ENCODE results near the gene SCUBE1.
"Not testable (repeated sequence)": the region's sequence is repeated elsewhere in the genome, so short reads cannot be mapped to it uniquely, and the experiment has no call there.

Gene SCUBE1

GRCh38 chr22:43288378-43288777 is 54.8 kb downstream of the SCUBE1 start:
- no peaks in the 10 kb centered on the region for H4K20me1 ChIP-seq (ENCODE audit: insufficient read depth, low read length, poor library complexity, severe bottlenecking)
- H3K9ac ChIP-seq (ENCODE audit: low read depth, low read length, poor library complexity, severe bottlenecking) = no peak overlapping the region
- TF ChIP-seq CTCF (conservative IDR thresholded peaks at IDR 0.05; ENCODE audit: low read length) = no peak
- no peak for TF ChIP-seq EZH2phosphoT487 (IDR thresholded peaks at IDR 0.05; ENCODE audit: borderline replicate concordance)
- no peak overlapping the region for H3K4me2 ChIP-seq (ENCODE audit: low read depth, low read length, poor library complexity, severe bottlenecking)
- no peaks in the 10 kb centered on the region for H3K9me3 ChIP-seq (ENCODE audit: insufficient read depth, low read depth, low read length)
- no peaks in the 10 kb centered on the region for H3K36me3 ChIP-seq (ENCODE audit: insufficient read depth, low read length)
- H3K9me2 ChIP-seq (replicated peaks; ENCODE audit: low read depth, low read length) = no peaks in the 10 kb centered on the region
- no peaks in the 10 kb centered on the region for H3K79me2 ChIP-seq (ENCODE audit: insufficient read depth, low read length)
- no peaks in the 10 kb centered on the region for H3F3A ChIP-seq (ENCODE audit: low read depth)
- H3K4me1 ChIP-seq (ENCODE audit: insufficient read depth, low read length, poor library complexity, severe bottlenecking) = no peaks in the 10 kb centered on the region
- no peak overlapping the region for H3K4me3 ChIP-seq (ENCODE audit: low read length, poor library complexity, severe bottlenecking)
- no peak overlapping the region for H2AFZ ChIP-seq (ENCODE audit: low read length)
- H3K27me3 ChIP-seq (ENCODE audit: insufficient read depth, low read length, poor library complexity, severe bottlenecking) = no peaks in the 10 kb centered on the region

- Histone ChIP-seq H3K4me1 (ENCODE audit: insufficient read depth, low read length, poor library complexity, severe bottlenecking) (no peaks in the 10 kb centered on the region), H2AFZ (ENCODE audit: low read length) (no peak overlapping the region), H3K36me3 (ENCODE audit: insufficient read depth, low read length) (no peaks in the 10 kb centered on the region), H3K9ac (ENCODE audit: low read depth, low read length, poor library complexity, severe bottlenecking) (no peak overlapping the region), H3F3A (ENCODE audit: low read depth) (no peaks in the 10 kb centered on the region), H3K9me3 (ENCODE audit: insufficient read depth, low read depth, low read length) (no peaks in the 10 kb centered on the region), H3K27me3 (ENCODE audit: insufficient read depth, low read length, poor library complexity, severe bottlenecking) (no peaks in the 10 kb centered on the region), H3K4me2 (ENCODE audit: low read depth, low read length, poor library complexity, severe bottlenecking) (no peak overlapping the region), H4K20me1 (ENCODE audit: insufficient read depth, low read length, poor library complexity, severe bottlenecking) (no peaks in the 10 kb centered on the region), H3K9me2 (replicated peaks; ENCODE audit: low read depth, low read length) (no peaks in the 10 kb centered on the region), H3K79me2 (ENCODE audit: insufficient read depth, low read length) (no peaks in the 10 kb centered on the region), H3K4me3 (ENCODE audit: low read length, poor library complexity, severe bottlenecking) (no peak overlapping the region)
- TF ChIP-seq CTCF (conservative IDR thresholded peaks at IDR 0.05; ENCODE audit: low read length) = no peak
- TF ChIP-seq EZH2phosphoT487 (IDR thresholded peaks at IDR 0.05; ENCODE audit: borderline replicate concordance) = no peak
These were observed 55.7 kb downstream of the SCUBE1 start for GRCh38 chr22:43287441-43287840.

- Histone ChIP-seq H3K4me1 (ENCODE audit: insufficient read depth, low read length, poor library complexity, severe bottlenecking) (peaks cover 9% of the 10 kb centered on the region), H3K27me3 (ENCODE audit: insufficient read depth, low read length, poor library complexity, severe bottlenecking) (no peaks in the 10 kb centered on the region), H3K9ac (ENCODE audit: low read depth, low read length, poor library complexity, severe bottlenecking) (no peak overlapping the region), H3F3A (ENCODE audit: low read depth) (no peaks in the 10 kb centered on the region), H3K4me3 (ENCODE audit: low read length, poor library complexity, severe bottlenecking) (no peak overlapping the region), H3K4me2 (ENCODE audit: low read depth, low read length, poor library complexity, severe bottlenecking) (no peak overlapping the region), H3K9me2 (replicated peaks; ENCODE audit: low read depth, low read length) (no peaks in the 10 kb centered on the region), H3K36me3 (ENCODE audit: insufficient read depth, low read length) (no peaks in the 10 kb centered on the region), H3K79me2 (ENCODE audit: insufficient read depth, low read length) (no peaks in the 10 kb centered on the region), H4K20me1 (ENCODE audit: insufficient read depth, low read length, poor library complexity, severe bottlenecking) (no peaks in the 10 kb centered on the region), H3K9me3 (ENCODE audit: insufficient read depth, low read depth, low read length) (no peaks in the 10 kb centered on the region), H2AFZ (ENCODE audit: low read length) (no peak overlapping the region)
- TF ChIP-seq CTCF (conservative IDR thresholded peaks at IDR 0.05; ENCODE audit: low read length) = no peak
- TF ChIP-seq EZH2phosphoT487 (IDR thresholded peaks at IDR 0.05; ENCODE audit: borderline replicate concordance) = no peak
These were observed 61.8 kb downstream of the SCUBE1 start for GRCh38 chr22:43281394-43281793.

DNA sequence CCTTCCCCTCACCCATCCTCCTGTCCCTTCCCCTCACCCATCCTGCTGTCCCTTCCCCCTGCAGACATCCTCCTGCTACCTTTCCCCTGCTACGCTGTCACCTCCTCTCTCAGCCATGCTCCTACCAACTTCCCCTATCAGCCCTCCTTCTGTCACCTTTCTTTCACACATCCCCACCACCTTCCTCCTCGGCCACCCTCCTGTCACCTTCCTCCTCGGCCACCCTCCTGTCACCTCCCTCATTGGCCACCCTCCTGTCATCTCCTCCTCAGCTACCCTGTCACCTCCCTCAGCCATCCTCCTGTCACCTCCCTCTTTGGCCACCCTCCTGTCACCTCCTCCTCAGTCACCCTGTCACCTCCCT is 62.7 kb downstream of the SCUBE1 start:
- H3K4me2 ChIP-seq (ENCODE audit: low read depth, low read length, poor library complexity, severe bottlenecking); H3K4me1 ChIP-seq (ENCODE audit: insufficient read depth, low read length, poor library complexity, severe bottlenecking); H4K20me1 ChIP-seq (ENCODE audit: insufficient read depth, low read length, poor library complexity, severe bottlenecking); H3K4me3 ChIP-seq (ENCODE audit: low read length, poor library complexity, severe bottlenecking); H3K9ac ChIP-seq (ENCODE audit: low read depth, low read length, poor library complexity, severe bottlenecking); H3K79me2 ChIP-seq (ENCODE audit: insufficient read depth, low read length); H3K27me3 ChIP-seq (ENCODE audit: insufficient read depth, low read length, poor library complexity, severe bottlenecking); H3F3A ChIP-seq (ENCODE audit: low read depth); H3K36me3 ChIP-seq (ENCODE audit: insufficient read depth, low read length); H2AFZ ChIP-seq (ENCODE audit: low read length); H3K9me3 ChIP-seq (ENCODE audit: insufficient read depth, low read depth, low read length); H3K9me2 ChIP-seq (replicated peaks; ENCODE audit: low read depth, low read length): not testable (repeated sequence)

Measured in Loucy (cell line).